Neuronal stem cell (in vitro differentiated cells): ENCODE results near the gene STXBP6.

Experiments
- DNase-seq: peaks from one replicate; pipeline ENCODE4 v3.0.0-alpha.2; 2013; ENCODE audit warnings: low spot score
- H2AFZ ChIP-seq: one replicate; pipeline ENCODE4 v1.6.1; 2013; ENCODE audit warnings: mild to moderate bottlenecking, low read length, inconsistent platforms
- H2AK5ac ChIP-seq: 2 replicates; pipeline ENCODE4 v1.6.1; 2013; ENCODE audit warnings: low read depth, mild to moderate bottlenecking, inconsistent platforms, low read length, moderate library complexity, mixed read lengths
- H2BK120ac ChIP-seq: 2 replicates; pipeline ENCODE4 v1.6.1; 2013; ENCODE audit warnings: low read depth, mild to moderate bottlenecking, inconsistent platforms, low read length, moderate library complexity, mixed read lengths
- H2BK12ac ChIP-seq: one replicate; pipeline ENCODE4 v1.6.1; 2013; ENCODE audit warnings: low read length, inconsistent platforms
- H2BK15ac ChIP-seq: 2 replicates; pipeline ENCODE4 v1.6.1; 2013; ENCODE audit warnings: mild to moderate bottlenecking, low read length, inconsistent platforms, mixed read lengths
- H2BK5ac ChIP-seq: one replicate; pipeline ENCODE4 v1.6.1; 2013; ENCODE audit warnings: inconsistent platforms, mild to moderate bottlenecking, low read length, moderate library complexity
- H3K14ac ChIP-seq: one replicate; pipeline ENCODE4 v1.6.1; 2013; ENCODE audit warnings: low read length, inconsistent platforms
- H3K18ac ChIP-seq: 2 replicates; pipeline ENCODE4 v1.6.1; 2013; ENCODE audit warnings: low read length, inconsistent platforms
- H3K23ac ChIP-seq: 2 replicates; pipeline ENCODE4 v1.6.1; 2013; ENCODE audit warnings: low read depth, mild to moderate bottlenecking, mixed read lengths, low read length, inconsistent platforms; ENCODE audit not compliant: poor library complexity
- H3K27ac ChIP-seq: replicated peaks from 3 replicates; pipeline ENCODE4 v1.5.1; 2013; ENCODE audit warnings: low read length, inconsistent platforms
- H3K27me3 ChIP-seq, 3 experiments: 2 replicates each; pipeline ENCODE4 v1.6.1; 2013; ENCODE audit warnings: low read length in 3 of 3, mild to moderate bottlenecking in 2 of 3, inconsistent platforms in 1 of 3, low read depth in 1 of 3, mixed read lengths in 1 of 3, moderate library complexity in 1 of 3; ENCODE audit not compliant: control insufficient read depth in 3 of 3, insufficient read depth in 3 of 3
- H3K36me3 ChIP-seq, 2 donors: replicated peaks in 1 of 2; 2 replicates each; pipeline ENCODE4 v1.6.1; 2013; ENCODE audit warnings: low read length in 2 of 2; ENCODE audit not compliant: control insufficient read depth in 2 of 2, insufficient read depth in 2 of 2
- H3K4ac ChIP-seq: 2 replicates; pipeline ENCODE4 v1.6.1; 2013; ENCODE audit warnings: inconsistent platforms, mild to moderate bottlenecking, low read length, moderate library complexity
- H3K4me1 ChIP-seq, 2 donors: 1 replicate in 1 of 2; 2 replicates in 1 of 2; pipeline ENCODE4 v1.6.1; 2013; ENCODE audit warnings: low read length in 2 of 2, low read depth in 1 of 2; ENCODE audit not compliant: control insufficient read depth in 2 of 2, insufficient read depth in 1 of 2
- H3K4me2 ChIP-seq: one replicate; pipeline ENCODE4 v1.6.1; 2013; ENCODE audit warnings: mild to moderate bottlenecking, low read length, inconsistent platforms; ENCODE audit not compliant: insufficient read depth, poor library complexity, severe bottlenecking
- H3K4me3 ChIP-seq, 2 donors: 2 replicates each; pipeline ENCODE4 v1.5.1; 2013; ENCODE audit warnings: low read length in 2 of 2, mild to moderate bottlenecking in 2 of 2, inconsistent platforms in 1 of 2, moderate library complexity in 1 of 2
- H3K79me1 ChIP-seq: one replicate; pipeline ENCODE4 v1.6.1; 2013; ENCODE audit warnings: low read depth, mild to moderate bottlenecking, inconsistent platforms, low read length, moderate library complexity
- H3K9ac ChIP-seq: one replicate; pipeline ENCODE4 v1.6.1; 2013; ENCODE audit warnings: mild to moderate bottlenecking, low read depth, low read length, inconsistent platforms; ENCODE audit not compliant: poor library complexity
- H3K9me3 ChIP-seq, 2 donors: replicated peaks in 1 of 2; 2 replicates each; pipeline versions ENCODE3 to v1.6.1; 2013; ENCODE audit warnings: low read length in 2 of 2, mild to moderate bottlenecking in 2 of 2, inconsistent platforms in 1 of 2, low read depth in 1 of 2, mixed read lengths in 1 of 2, moderate library complexity in 1 of 2; ENCODE audit not compliant: control insufficient read depth in 2 of 2, insufficient read depth in 1 of 2
- H4K8ac ChIP-seq: one replicate; pipeline ENCODE4 v1.6.1; 2013; ENCODE audit warnings: low read depth, mild to moderate bottlenecking, inconsistent platforms, low read length, moderate library complexity
- H4K91ac ChIP-seq: one replicate; pipeline ENCODE4 v1.6.1; 2013; ENCODE audit warnings: low read length, low read depth, mild to moderate bottlenecking, inconsistent platforms; ENCODE audit not compliant: poor library complexity
- WGBS, 2 donors: extraction: QIAGEN DNeasy Blood & Tissue Kit; methylation state at CpG; one replicate each; pipeline ENCODE4 v1.1.7; 2013; ENCODE audit warnings: missing lambda C conversion rate in 2 of 2, mixed read lengths in 1 of 2; ENCODE audit not compliant: insufficient read length in 2 of 2, insufficient replicate concordance in 1 of 2; ENCODE audit errors: extremely low coverage in 2 of 2; 5-methylcytosine and 5-hydroxymethylcytosine counted together

STXBP6 gene

DNA sequence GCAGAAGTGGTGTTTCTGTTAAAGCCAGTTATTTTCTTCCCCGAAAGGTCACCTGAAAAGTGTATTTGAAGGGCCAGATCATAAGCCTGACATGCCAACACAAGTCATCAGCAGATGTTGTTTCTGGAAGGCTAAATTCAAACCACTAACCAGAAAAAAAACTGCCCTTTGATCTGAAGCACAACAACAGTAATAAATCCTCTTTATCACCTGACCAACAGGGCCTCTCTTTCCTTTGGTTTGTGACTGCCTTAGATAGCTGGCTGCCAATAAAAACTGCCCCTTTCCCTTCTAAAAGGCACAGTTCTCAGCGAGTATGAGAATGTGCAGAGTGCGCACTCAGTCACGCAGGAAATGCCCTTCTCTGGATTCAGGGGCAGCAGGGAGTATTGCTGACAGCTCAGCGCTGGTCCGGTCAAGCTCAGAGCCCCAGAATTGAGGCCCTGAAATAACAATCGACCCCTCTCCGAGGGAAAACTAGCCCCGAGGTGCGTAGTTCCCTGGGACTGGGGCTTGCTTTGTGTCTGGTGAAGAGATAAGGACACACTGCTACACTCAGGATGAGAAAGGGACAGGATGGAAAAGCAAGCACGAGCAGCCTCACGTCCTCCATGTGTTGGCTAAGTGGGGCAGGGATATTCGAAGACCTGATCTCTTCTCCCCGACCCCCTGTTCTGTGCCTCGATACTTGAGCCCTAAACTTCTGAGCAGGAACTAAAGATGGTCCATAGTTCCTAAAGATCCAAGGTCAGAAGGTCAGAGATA is 231.7 kb downstream of the STXBP6 start:
- H3K4ac ChIP-seq, result no peak overlapping the region
- H3K9ac ChIP-seq, result no peak overlapping the region
- no peak overlapping the region for H4K8ac ChIP-seq
- DNase-seq, result no peak
- H3K4me1 ChIP-seq, result peaks cover 0 to 5% of the 10 kb centered on the region in 2 donors
- no peak overlapping the region for H4K91ac ChIP-seq
- H2AK5ac ChIP-seq, result no peak overlapping the region
- H3K18ac ChIP-seq, result no peak overlapping the region
- H3K79me1 ChIP-seq, result no peaks in the 10 kb centered on the region
- peaks cover 0 to 41% (median 0%) of the 10 kb centered on the region in 3 experiments for H3K27me3 ChIP-seq
- no peak overlapping the region for H2BK15ac ChIP-seq
- H3K27ac ChIP-seq, result no peak overlapping the region
- no peak overlapping the region for H3K23ac ChIP-seq
- H3K9me3 ChIP-seq, result no peaks in the 10 kb centered on the region
- no peak overlapping the region for H2BK5ac ChIP-seq
- H3K4me2 ChIP-seq, result no peak overlapping the region
- H3K14ac ChIP-seq, result no peak overlapping the region
- no peaks in the 10 kb centered on the region for H3K36me3 ChIP-seq
- H2BK120ac ChIP-seq, result no peak overlapping the region
- H2AFZ ChIP-seq, result peak overlapping the region; percentile 37
- no peak overlapping the region for H2BK12ac ChIP-seq
- no CpG with 5 or more reads among the region's 15 CpGs for WGBS, 2 donors
- H3K4me3 ChIP-seq, result no peak overlapping the region

DNA sequence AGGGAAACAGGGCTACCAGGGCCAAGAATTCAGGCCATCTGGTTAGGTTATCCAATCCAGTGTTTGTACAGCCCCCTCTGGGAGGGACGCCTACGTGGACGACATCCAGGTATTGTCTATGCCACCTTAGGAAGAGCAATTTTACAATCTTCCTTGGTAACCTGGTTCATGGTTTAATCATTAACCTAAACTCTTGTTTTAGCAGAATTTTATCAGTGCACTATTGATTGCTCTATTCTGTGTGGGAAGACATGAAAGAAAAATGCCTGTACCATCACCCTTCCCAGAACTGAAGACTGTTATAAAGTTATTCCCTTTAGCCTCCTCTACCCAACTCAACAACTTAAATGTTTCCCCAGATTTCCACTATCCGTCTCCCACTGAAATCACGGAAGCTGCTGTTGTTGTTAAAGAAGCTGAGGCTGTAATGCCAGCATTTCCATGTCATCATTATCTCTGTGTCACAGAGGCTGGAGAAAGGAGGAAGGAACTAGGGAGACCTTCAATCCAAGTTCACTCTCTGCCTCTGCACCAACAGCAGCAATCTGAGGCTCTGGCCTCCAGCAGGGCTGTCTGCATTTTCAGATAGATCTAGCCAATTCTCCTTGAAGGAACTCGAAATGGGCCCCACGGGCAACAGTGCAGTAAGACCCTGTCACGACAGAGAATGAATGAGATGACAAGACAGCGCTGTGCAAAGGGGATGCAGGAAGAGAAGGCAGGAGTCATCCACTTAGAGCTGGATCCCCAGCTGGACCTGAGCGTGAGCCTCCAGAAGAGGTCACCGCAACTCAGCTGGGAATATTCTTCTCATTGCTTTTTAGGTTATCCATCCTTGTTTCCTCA is 232.5 kb downstream of the STXBP6 start:
- H2BK12ac ChIP-seq, result no peak overlapping the region
- no peak overlapping the region for H2AFZ ChIP-seq
- no peak overlapping the region for H2AK5ac ChIP-seq
- no peak overlapping the region for H2BK5ac ChIP-seq
- WGBS, 2 donors, result no CpG with 5 or more reads among the region's 11 CpGs
- H3K4ac ChIP-seq, result no peak overlapping the region
- no peaks in the 10 kb centered on the region for H3K36me3 ChIP-seq
- no peak overlapping the region for H4K91ac ChIP-seq
- H3K18ac ChIP-seq, result no peak overlapping the region
- no peak for DNase-seq
- H3K9me3 ChIP-seq, result no peaks in the 10 kb centered on the region
- H3K9ac ChIP-seq, result no peak overlapping the region
- no peak overlapping the region for H3K4me3 ChIP-seq
- H2BK15ac ChIP-seq, result no peak overlapping the region
- no peaks in the 10 kb centered on the region for H3K79me1 ChIP-seq
- no peak overlapping the region for H3K27ac ChIP-seq
- H3K4me2 ChIP-seq, result no peak overlapping the region
- H2BK120ac ChIP-seq, result no peak overlapping the region
- H4K8ac ChIP-seq, result no peak overlapping the region
- peaks cover 0 to 43% (median 0%) of the 10 kb centered on the region in 3 experiments for H3K27me3 ChIP-seq
- no peak overlapping the region for H3K23ac ChIP-seq
- no peak overlapping the region for H3K14ac ChIP-seq
- peaks cover 0 to 5% of the 10 kb centered on the region in 2 donors for H3K4me1 ChIP-seq

DNA sequence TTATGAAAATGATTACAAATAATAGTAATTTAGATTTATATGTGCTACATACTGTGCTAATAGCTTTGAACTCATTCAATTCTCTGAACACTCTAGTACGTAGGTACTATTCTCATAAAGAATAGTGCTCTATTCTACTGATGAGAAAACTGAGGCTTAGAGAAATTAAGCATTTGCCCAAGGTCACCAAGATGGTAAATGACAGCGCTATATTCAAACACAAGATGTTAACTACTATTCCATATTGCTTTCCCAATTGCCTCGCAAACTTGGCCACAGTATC is 233.1 kb downstream of the STXBP6 start:
- H3K4me2 ChIP-seq, result no peak overlapping the region
- no peak overlapping the region for H4K91ac ChIP-seq
- H3K36me3 ChIP-seq, result no peaks in the 10 kb centered on the region
- H3K9ac ChIP-seq, result no peak overlapping the region
- no peak overlapping the region for H2BK120ac ChIP-seq
- no peak for DNase-seq
- H2AFZ ChIP-seq, result no peak overlapping the region
- H3K4me3 ChIP-seq, result no peak overlapping the region
- no peak overlapping the region for H3K27ac ChIP-seq
- H3K27me3 ChIP-seq, result peaks cover 0 to 45% (median 0%) of the 10 kb centered on the region in 3 experiments
- no peaks in the 10 kb centered on the region for H3K79me1 ChIP-seq
- H3K9me3 ChIP-seq, result no peaks in the 10 kb centered on the region
- no peak overlapping the region for H3K18ac ChIP-seq
- no peak overlapping the region for H4K8ac ChIP-seq
- WGBS, 2 donors, result no CpG with 5 or more reads among the region's 3 CpGs
- no peak overlapping the region for H3K23ac ChIP-seq
- peaks cover 0 to 5% of the 10 kb centered on the region in 2 donors for H3K4me1 ChIP-seq
- H3K14ac ChIP-seq, result no peak overlapping the region
- no peak overlapping the region for H2BK5ac ChIP-seq
- no peak overlapping the region for H2BK15ac ChIP-seq
- no peak overlapping the region for H3K4ac ChIP-seq
- no peak overlapping the region for H2AK5ac ChIP-seq
- H2BK12ac ChIP-seq, result no peak overlapping the region
